PC-9 (cell line): ENCODE measurements around the gene CCDC158.

Experiments
- CTCF ChIP-seq: fragments of 200-600 bp; sonication (generic); conservative IDR thresholded peaks from 2 replicates; pipeline ENCODE4 v1.6.1; 2017; ENCODE audit warnings: mixed run types, antibody characterized with exemption, mild to moderate bottlenecking, moderate library complexity
- EZH2 ChIP-seq: fragments of 200-600 bp; sonication (generic); IDR thresholded peaks from 2 replicates; pipeline ENCODE4 v1.8.0; 2017; ENCODE audit warnings: antibody characterized with exemption, low read depth

GRCh38 chr4:76383001-76383400 is 37.9 kb downstream of the CCDC158 start:
- no peak for TF ChIP-seq CTCF
- TF ChIP-seq EZH2 = no peak
